ENCODE results near the gene C11orf58.

- TF ChIP-seq POLR2A (IDR thresholded peaks at IDR 0.05; ENCODE audit: low read length) (no peak), GATA1 (IDR thresholded peaks at IDR 0.05; ENCODE audit: low read depth, low read length) (no peak)
These were observed 28.7 kb downstream of the C11orf58 start for GRCh38 chr11:16767137-16767536.
